PC-9 (cell line): ENCODE results near the gene C1orf141. TPM values are rescaled to one million over a fixed set of nuclear protein-coding genes. Genes with fewer than 3 reads are reported as not detected.

Experiments
- BruUV-seq: library from RNA; stranded (reverse); fragments of 400-500 nt; replicated peaks from 2 replicates; lab custom pipeline; 2021; lab: Mats Ljungman, UMichigan
- CTCF ChIA-PET: fragments of 300-600 bp; sonication (Branson Sonifier 250); formaldehyde crosslinking; loops from one replicate; lab custom pipeline; 2022; ENCODE audit warnings: antibody characterized with exemption; lab: Charles Lee
- POLR2A ChIA-PET: fragments of 300-600 bp; sonication (Branson Sonifier 250); formaldehyde crosslinking; loops from one replicate; lab custom pipeline; 2022; ENCODE audit warnings: antibody characterized with exemption; ENCODE audit not compliant: unreplicated experiment; lab: Charles Lee
- DNase-seq, 2 experiments: peaks; one replicate each; pipeline versions ENCODE4 v3.0.0 to v3.0.0-alpha.2; 2015 to 2022; ENCODE audit warnings: mixed read lengths in 1 of 2
- H2AFZ ChIP-seq: fragments of 200-600 bp; sonication (generic); 2 replicates; pipeline ENCODE4 v1.8.1; 2017; ENCODE audit warnings: antibody characterized with exemption
- H3F3A ChIP-seq: fragments of 200-600 bp; sonication (generic); 2 replicates; pipeline ENCODE4 v1.8.1; 2017; ENCODE audit warnings: antibody characterized with exemption, mild to moderate bottlenecking, low read depth; ENCODE audit not compliant: insufficient read depth
- H3K27ac ChIP-seq: fragments of 200-600 bp; sonication (generic); 2 replicates; pipeline ENCODE4 v1.6.1; 2016; ENCODE audit warnings: mixed run types
- H3K27me3 ChIP-seq: fragments of 200-600 bp; sonication (generic); 2 replicates; pipeline ENCODE4 v1.6.1; 2016; ENCODE audit warnings: low read depth, mixed run types; ENCODE audit not compliant: insufficient read depth
- H3K36me3 ChIP-seq: fragments of 200-600 bp; sonication (generic); 2 replicates; pipeline ENCODE4 v1.6.1; 2016; ENCODE audit warnings: low read depth, mixed run types
- H3K4me1 ChIP-seq: fragments of 200-600 bp; sonication (generic); replicated peaks from 2 replicates; pipeline ENCODE4 v1.6.1; 2016; ENCODE audit warnings: mixed run types; ENCODE audit not compliant: insufficient read depth
- H3K4me2 ChIP-seq: fragments of 200-600 bp; sonication (generic); 2 replicates; pipeline ENCODE4 v1.6.1; 2017; ENCODE audit warnings: mixed run types
- H3K4me3 ChIP-seq: fragments of 200-600 bp; sonication (generic); 2 replicates; pipeline ENCODE4 v1.6.1; 2016; ENCODE audit warnings: mixed run types
- H3K79me2 ChIP-seq: fragments of 200-600 bp; sonication (generic); 2 replicates; pipeline ENCODE4 v1.6.1; 2017; ENCODE audit warnings: low read depth, mixed run types
- H3K9me2 ChIP-seq: fragments of 200-600 bp; sonication (generic); 2 replicates; pipeline ENCODE4 v1.8.1; 2017; ENCODE audit warnings: mild to moderate bottlenecking; ENCODE audit not compliant: insufficient read depth
- H3K9me3 ChIP-seq: fragments of 200-600 bp; sonication (generic); 2 replicates; pipeline ENCODE4 v1.8.1; 2016; ENCODE audit warnings: low read depth; ENCODE audit not compliant: insufficient read depth
- H4K20me1 ChIP-seq: fragments of 200-600 bp; sonication (generic); 2 replicates; pipeline ENCODE4 v1.8.1; 2017; ENCODE audit not compliant: insufficient read depth
- CTCF ChIP-seq: fragments of 200-600 bp; sonication (generic); conservative IDR thresholded peaks from 2 replicates; pipeline ENCODE4 v1.6.1; 2017; ENCODE audit warnings: mixed run types, antibody characterized with exemption, mild to moderate bottlenecking, moderate library complexity
- EZH2 ChIP-seq: fragments of 200-600 bp; sonication (generic); IDR thresholded peaks from 2 replicates; pipeline ENCODE4 v1.8.0; 2017; ENCODE audit warnings: antibody characterized with exemption, low read depth
- intact Hi-C: fragments of 100-400 bp; cut with micrococcal nuclease; formaldehyde crosslinking; loops from one replicate; pipeline ENCODE4 v1.10.0; 2022; ENCODE audit not compliant: unreplicated experiment
- total RNA-seq: library from RNA; stranded (reverse); gene quantifications from 2 replicates; pipeline ENCODE4 v1.2.3, GENCODE V29; 2021

Gene C1orf141
- total RNA-seq, 1 experiment from 2014 or later, result not detected

- no peaks in the 10 kb centered on the region for H3K36me3 ChIP-seq
- H3K9me2 ChIP-seq, result no peaks in the 10 kb centered on the region
- no peaks in the 10 kb centered on the region for H4K20me1 ChIP-seq
- H3K27ac ChIP-seq, result no peak overlapping the region
- BruUV-seq, result no TSS peak
- H3K4me2 ChIP-seq, result no peak overlapping the region
- H3K4me3 ChIP-seq, result no peak overlapping the region
- TF ChIP-seq CTCF (no peak), EZH2 (no peak)
- H3F3A ChIP-seq, result no peaks in the 10 kb centered on the region
- no peak for DNase-seq
- H2AFZ ChIP-seq, result no peak overlapping the region
- POLR2A ChIA-PET, result no interaction called here
- no peaks in the 10 kb centered on the region for H3K9me3 ChIP-seq
- H3K4me1 ChIP-seq, result no peaks in the 10 kb centered on the region; the same call in 1 of the 2 replicates
- no peaks in the 10 kb centered on the region for H3K27me3 ChIP-seq
- CTCF ChIA-PET, result no interaction called here
- intact Hi-C loops, result no loop called here
- H3K79me2 ChIP-seq, result no peaks in the 10 kb centered on the region
These were observed 39.2 kb upstream of the C1orf141 start for GRCh38 chr1:67173988-67174387.

- Histone ChIP-seq H4K20me1 (no peaks in the 10 kb centered on the region), H3K4me2 (no peak overlapping the region), H3K27ac (no peak overlapping the region), H3K4me1 (no peaks in the 10 kb centered on the region; the same call in 1 of the 2 replicates), H3K36me3 (no peaks in the 10 kb centered on the region), H3K27me3 (no peaks in the 10 kb centered on the region), H2AFZ (no peak overlapping the region), H3F3A (no peaks in the 10 kb centered on the region), H3K9me3 (no peaks in the 10 kb centered on the region), H3K79me2 (no peaks in the 10 kb centered on the region), H3K4me3 (no peak overlapping the region), H3K9me2 (no peaks in the 10 kb centered on the region)
- no peak for TF ChIP-seq EZH2
- no peak for TF ChIP-seq CTCF
- POLR2A ChIA-PET, result no interaction called here
- DNase-seq, result no peak
- no TSS peak for BruUV-seq
- intact Hi-C loops, result no loop called here
- CTCF ChIA-PET, result no interaction called here
These were observed 37.2 kb upstream of the C1orf141 start for GRCh38 chr1:67171978-67172377.

GRCh38 chr1:67171574-67171955, 36.8 kb upstream of the C1orf141 start:
- BruUV-seq, result no TSS peak
- CTCF ChIA-PET, result no interaction called here
- Histone ChIP-seq H4K20me1 (no peaks in the 10 kb centered on the region), H3K79me2 (no peaks in the 10 kb centered on the region), H3F3A (no peaks in the 10 kb centered on the region), H3K27me3 (no peaks in the 10 kb centered on the region), H2AFZ (no peak overlapping the region), H3K9me2 (no peaks in the 10 kb centered on the region), H3K36me3 (no peaks in the 10 kb centered on the region), H3K4me2 (no peak overlapping the region), H3K9me3 (no peaks in the 10 kb centered on the region), H3K4me1 (no peaks in the 10 kb centered on the region; the same call in 1 of the 2 replicates), H3K27ac (no peak overlapping the region), H3K4me3 (no peak overlapping the region)
- intact Hi-C loops, result no loop called here
- POLR2A ChIA-PET, result no interaction called here
- no peak for DNase-seq
- TF ChIP-seq EZH2, result no peak
- no peak for TF ChIP-seq CTCF
